Mucosa of rectum (tissue), 2 donors: ENCODE measurements around the gene ACTL9.

Source experiments
- H3K27ac ChIP-seq, 2 donors: one replicate each; pipeline ENCODE4 v1.7.0; 2013; ENCODE audit warnings: inconsistent platforms in 2 of 2, low read depth in 2 of 2, low read length in 2 of 2
- H3K27me3 ChIP-seq, 2 donors: one replicate each; pipeline ENCODE4 v1.7.0; 2013; ENCODE audit warnings: low read length in 2 of 2; ENCODE audit not compliant: control insufficient read depth in 2 of 2, insufficient read depth in 2 of 2
- H3K36me3 ChIP-seq, 2 donors: one replicate each; pipeline ENCODE4 v1.7.0; 2013; ENCODE audit warnings: low read length in 2 of 2; ENCODE audit not compliant: control insufficient read depth in 2 of 2, insufficient read depth in 2 of 2
- H3K4me1 ChIP-seq, 2 donors: one replicate each; pipeline ENCODE4 v1.7.0; 2013; ENCODE audit warnings: low read length in 2 of 2, mild to moderate bottlenecking in 1 of 2; ENCODE audit not compliant: control insufficient read depth in 2 of 2, insufficient read depth in 2 of 2
- H3K4me3 ChIP-seq, 2 donors: one replicate each; pipeline ENCODE4 v1.7.0; 2013; ENCODE audit warnings: low read length in 2 of 2
- H3K9ac ChIP-seq, 2 donors: one replicate each; pipeline ENCODE4 v1.7.0; 2013; ENCODE audit warnings: low read length in 2 of 2, low read depth in 1 of 2, mild to moderate bottlenecking in 1 of 2
- H3K9me3 ChIP-seq, 2 donors: one replicate each; pipeline ENCODE4 v1.7.0; 2013; ENCODE audit warnings: low read length in 2 of 2; ENCODE audit not compliant: control insufficient read depth in 2 of 2
- donor health status: healthy.
- donor health status: Normal muscosa, but diverticular disease.

ACTL9 gene

GRCh38 chr19:8688930-8689329 is 9.7 kb downstream of the ACTL9 start:
- no peak overlapping the region for H3K4me3 ChIP-seq
- H3K27ac ChIP-seq = no peak overlapping the region
- no peaks in the 10 kb centered on the region for H3K36me3 ChIP-seq
- H3K4me1 ChIP-seq = no peaks in the 10 kb centered on the region
- H3K27me3 ChIP-seq = no peaks in the 10 kb centered on the region
- H3K9me3 ChIP-seq = no peaks in the 10 kb centered on the region
- no peak overlapping the region for H3K9ac ChIP-seq

DNA sequence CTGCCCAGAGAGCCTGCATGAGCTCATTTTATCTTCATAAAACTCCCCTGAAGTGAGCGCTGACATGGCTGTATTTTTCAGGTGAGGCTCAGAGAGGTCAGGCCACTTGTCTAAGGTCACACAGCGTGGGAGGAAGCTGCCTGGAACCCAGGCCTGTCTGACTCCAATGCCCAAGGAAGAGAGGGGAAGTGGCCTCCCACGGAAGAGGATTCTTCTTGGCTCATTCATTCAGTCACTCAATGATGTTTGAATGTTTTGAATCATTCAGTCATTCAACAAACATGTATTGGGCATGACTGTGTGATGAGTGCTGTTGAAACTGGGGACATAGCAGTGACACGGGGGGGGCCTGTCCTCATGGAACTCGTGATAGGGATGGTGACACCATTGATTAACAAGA is 12.0 kb downstream of the ACTL9 start:
- H3K9ac ChIP-seq = no peak overlapping the region
- no peaks in the 10 kb centered on the region for H3K36me3 ChIP-seq
- H3K27ac ChIP-seq = no peak overlapping the region
- no peak overlapping the region for H3K4me3 ChIP-seq
- no peaks in the 10 kb centered on the region for H3K4me1 ChIP-seq
- H3K9me3 ChIP-seq = no peaks in the 10 kb centered on the region
- H3K27me3 ChIP-seq = no peaks in the 10 kb centered on the region

- Histone ChIP-seq H3K27me3 (no peaks in the 10 kb centered on the region), H3K9ac (no peak overlapping the region), H3K4me3 (no peak overlapping the region), H3K36me3 (no peaks in the 10 kb centered on the region), H3K4me1 (no peaks in the 10 kb centered on the region), H3K27ac (no peak overlapping the region), H3K9me3 (no peaks in the 10 kb centered on the region)
Observed at GRCh38 chr19:8684001-8684902, 14.3 kb downstream of the ACTL9 start.

DNA sequence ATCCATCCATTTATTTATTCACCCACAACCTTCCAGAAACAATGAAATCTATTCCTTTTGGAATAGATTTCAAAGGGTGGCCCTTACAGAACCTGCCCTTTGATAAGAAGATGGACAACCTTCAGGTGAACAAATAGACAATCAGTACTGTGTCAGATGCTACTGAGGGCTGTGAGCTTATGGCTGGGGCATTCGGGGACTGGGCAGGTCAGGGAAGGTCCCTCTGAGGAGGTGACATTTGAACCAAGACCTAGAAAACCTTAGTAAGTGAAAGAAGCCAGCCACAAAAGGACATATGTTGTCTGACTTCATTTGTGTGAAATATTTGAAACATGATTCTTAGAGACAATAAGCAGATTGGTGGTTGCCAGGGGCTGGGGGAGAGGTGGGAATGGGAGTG is 15.7 kb downstream of the ACTL9 start:
- H3K4me1 ChIP-seq = no peaks in the 10 kb centered on the region
- no peaks in the 10 kb centered on the region for H3K27me3 ChIP-seq
- H3K9me3 ChIP-seq = no peaks in the 10 kb centered on the region
- H3K4me3 ChIP-seq = no peak overlapping the region
- H3K36me3 ChIP-seq = no peaks in the 10 kb centered on the region
- no peak overlapping the region for H3K9ac ChIP-seq
- H3K27ac ChIP-seq = no peak overlapping the region

- no peaks in the 10 kb centered on the region for H3K27me3 ChIP-seq
- H3K36me3 ChIP-seq = no peaks in the 10 kb centered on the region
- no peaks in the 10 kb centered on the region for H3K4me1 ChIP-seq
- H3K9ac ChIP-seq = no peak overlapping the region
- no peaks in the 10 kb centered on the region for H3K9me3 ChIP-seq
- no peak overlapping the region for H3K27ac ChIP-seq
- H3K4me3 ChIP-seq = no peak overlapping the region
Observed at GRCh38 chr19:8682472-8682871, 16.1 kb downstream of the ACTL9 start.

GRCh38 chr19:8681345-8682029 is 17.1 kb downstream of the ACTL9 start:
- no peaks in the 10 kb centered on the region for H3K36me3 ChIP-seq
- H3K27ac ChIP-seq = no peak overlapping the region
- no peaks in the 10 kb centered on the region for H3K27me3 ChIP-seq
- no peaks in the 10 kb centered on the region for H3K9me3 ChIP-seq
- H3K9ac ChIP-seq = no peak overlapping the region
- no peak overlapping the region for H3K4me3 ChIP-seq
- H3K4me1 ChIP-seq = no peaks in the 10 kb centered on the region

- Histone ChIP-seq H3K27ac (no peak overlapping the region), H3K36me3 (no peaks in the 10 kb centered on the region), H3K9me3 (no peaks in the 10 kb centered on the region), H3K9ac (no peak overlapping the region), H3K4me3 (no peak overlapping the region), H3K27me3 (no peaks in the 10 kb centered on the region), H3K4me1 (no peaks in the 10 kb centered on the region)
Observed at GRCh38 chr19:8680676-8681344, 17.8 kb downstream of the ACTL9 start.

DNA sequence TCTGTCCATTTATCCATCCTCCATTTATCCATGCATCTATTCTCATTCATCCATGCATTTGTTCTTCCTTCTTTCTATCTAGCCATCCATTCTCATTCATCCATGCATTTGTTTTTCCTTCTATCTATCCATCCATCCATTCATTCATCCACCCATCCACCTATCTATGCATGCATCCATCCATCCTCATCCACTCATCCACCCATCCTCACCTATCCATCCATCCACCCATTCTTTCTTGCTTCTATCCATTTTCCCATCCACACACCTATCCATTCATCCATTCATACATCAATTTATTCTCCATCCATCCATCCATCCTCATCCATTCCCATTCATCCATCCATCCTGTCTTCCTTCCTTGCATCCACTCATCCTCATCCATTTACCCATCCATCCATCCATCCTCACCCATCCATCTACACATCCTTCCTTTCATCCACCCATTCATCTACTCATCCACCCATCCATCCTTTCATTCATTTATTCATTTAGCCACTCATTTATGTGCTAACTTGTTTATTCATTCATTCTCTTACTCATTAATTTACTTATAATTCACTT is 20.3 kb downstream of the ACTL9 start:
- Histone ChIP-seq H3K36me3 (no peaks in the 10 kb centered on the region), H3K4me1 (no peaks in the 10 kb centered on the region), H3K9me3 (no peaks in the 10 kb centered on the region), H3K27ac (no peak overlapping the region), H3K9ac (no peak overlapping the region), H3K4me3 (no peak overlapping the region), H3K27me3 (no peaks in the 10 kb centered on the region)

GRCh38 chr19:8675066-8675465 is 23.5 kb downstream of the ACTL9 start:
- Histone ChIP-seq H3K4me1 (no peaks in the 10 kb centered on the region), H3K27me3 (no peaks in the 10 kb centered on the region), H3K27ac (no peak overlapping the region), H3K4me3 (no peak overlapping the region), H3K9ac (no peak overlapping the region), H3K9me3 (no peaks in the 10 kb centered on the region), H3K36me3 (no peaks in the 10 kb centered on the region)
